NCI-H2227 treated with DMSO at 0.1 percent for 48 hours (cell line): Measurements from ENCODE around the gene KDM7A.
A peak's percentile ranks its signal among the peaks of the same experiment; 100 is the strongest.
"Not testable (repeated sequence)": the region's sequence is repeated elsewhere in the genome, so short reads cannot be mapped to it uniquely, and the experiment has no call there.

Experiments
- DNase-seq: peaks from one replicate; lab custom pipeline; 2025; lab: John Stamatoyannopoulos, UW

Gene KDM7A

GRCh38 chr7:140200061-140200989 lies 23.5 kb upstream of the KDM7A start:
- DNase-seq = peak; percentile 69

GRCh38 chr7:140197938-140198337 lies 21.2 kb upstream of the KDM7A start:
- DNase-seq = no peak

GRCh38 chr7:140197218-140197890 lies 20.6 kb upstream of the KDM7A start:
- no peak for DNase-seq

GRCh38 chr7:140196361-140197217 lies 19.8 kb upstream of the KDM7A start:
- no peak for DNase-seq

- no peak for DNase-seq
These were observed 19.1 kb upstream of the KDM7A start for GRCh38 chr7:140195859-140196258.

GRCh38 chr7:140192620-140193019 lies 15.8 kb upstream of the KDM7A start:
- no peak for DNase-seq

- no peak for DNase-seq
These were observed 15.4 kb upstream of the KDM7A start for GRCh38 chr7:140192176-140192575.

- DNase-seq = no peak
These were observed 13.8 kb upstream of the KDM7A start for GRCh38 chr7:140190588-140190987.

- DNase-seq = no peak
These were observed 13.1 kb upstream of the KDM7A start for GRCh38 chr7:140189917-140190316.

- no peak for DNase-seq
These were observed 6.1 kb upstream of the KDM7A start for GRCh38 chr7:140182917-140183316.

GRCh38 chr7:140179339-140179738 lies 2.6 kb upstream of the KDM7A start:
- no peak for DNase-seq

GRCh38 chr7:140176122-140176701 lies 571 bp downstream of the KDM7A start:
- DNase-seq = no peak

- peak; percentile 98 for DNase-seq
These were observed 1.3 kb downstream of the KDM7A start for GRCh38 chr7:140175221-140176121.

GRCh38 chr7:140174217-140174616 lies 2.6 kb downstream of the KDM7A start:
- DNase-seq = no peak

GRCh38 chr7:140170375-140170774 lies 6.4 kb downstream of the KDM7A start:
- DNase-seq = no peak

GRCh38 chr7:140168816-140169215 lies 8.0 kb downstream of the KDM7A start:
- DNase-seq = no peak

GRCh38 chr7:140165422-140165821 lies 11.4 kb downstream of the KDM7A start:
- DNase-seq = no peak

GRCh38 chr7:140162081-140162480 lies 14.7 kb downstream of the KDM7A start:
- DNase-seq = not testable (repeated sequence)

- no peak for DNase-seq
These were observed 15.7 kb downstream of the KDM7A start for GRCh38 chr7:140161047-140161446.

GRCh38 chr7:140160308-140160707 lies 16.5 kb downstream of the KDM7A start:
- no peak for DNase-seq

GRCh38 chr7:140159497-140159896 lies 17.3 kb downstream of the KDM7A start:
- DNase-seq = no peak
